Body of pancreas (tissue), 4 donors: ENCODE results near the gene SAMD14. TPM values are rescaled to one million over a fixed set of nuclear protein-coding genes. Genes with fewer than 3 reads are reported as not detected.

Experiments
- ATAC-seq: fragments of 150-250 bp; one replicate; pipeline ENCODE4 v1.9.1; 2016
- DNase-seq, 4 donors: peaks; one replicate each; pipeline ENCODE4 v3.0.0-alpha.2; 2019
- H3K27ac ChIP-seq, 4 donors: fragments of 200-600 bp; sonication (generic); 1 replicate in 3 of 4; 2 replicates in 1 of 4; pipeline versions ENCODE4 v1.5.1 to v1.6.1; 2016 to 2019; ENCODE audit warnings: mild to moderate bottlenecking in 1 of 4, mixed read lengths in 1 of 4, moderate library complexity in 1 of 4
- H3K27me3 ChIP-seq, 2 donors: fragments of 200-600 bp; sonication (generic); one replicate each; pipeline ENCODE4 v1.6.0; 2016; ENCODE audit warnings: mild to moderate bottlenecking in 1 of 2
- H3K36me3 ChIP-seq, 2 donors: fragments of 200-600 bp; sonication (generic); replicated peaks in 1 of 2; 2 replicates each; pipeline ENCODE4 v1.5.1; 2016; ENCODE audit warnings: low read depth in 2 of 2; ENCODE audit not compliant: insufficient read depth in 1 of 2
- H3K4me1 ChIP-seq: fragments of 200-600 bp; sonication (generic); one replicate; pipeline ENCODE4 v1.6.0; 2016
- H3K4me3 ChIP-seq, 2 donors: fragments of 200-600 bp; sonication (generic); 1 replicate in 1 of 2; 2 replicates in 1 of 2; pipeline ENCODE4 v1.5.1; 2016 to 2019
- H3K9me3 ChIP-seq, 3 donors: fragments of 200-600 bp; sonication (generic); 1 replicate in 2 of 3; 2 replicates in 1 of 3; pipeline ENCODE4 v1.5.1; 2016
- CTCF ChIP-seq, 7 experiments: fragments of 450-650 bp in 4 of 7; fragments of 200-600 bp in 3 of 7; sonication (generic) in 3 of 7; IDR thresholded peaks; one replicate each; pipeline ENCODE4 v1.5.1; 2016 to 2019; ENCODE audit warnings: antibody characterized with exemption in 7 of 7
- POLR2A ChIP-seq, 3 donors: fragments of 450-650 bp; IDR thresholded peaks; one replicate each; pipeline ENCODE4 v1.6.1; 2016; ENCODE audit warnings: antibody characterized with exemption in 3 of 3, mild to moderate bottlenecking in 2 of 3
- WGBS, 2 donors: methylation state at CpG; one replicate each; pipeline ENCODE4 v1.1.5; 2017; 5-methylcytosine and 5-hydroxymethylcytosine counted together
- intact Hi-C: fragments of 100-400 bp; cut with DNase I; formaldehyde crosslinking; loops from one replicate; pipeline ENCODE4 v1.15.1; 2023
- total RNA-seq, 2 donors: library from RNA; depleted of rRNA; stranded (reverse); fragments of >200 nt; gene quantifications; one replicate each; pipeline ENCODE4 v1.1.0, GENCODE V29; 2016

Gene SAMD14
- total RNA-seq, 2 donors from 2014 or later = not detected

DNA sequence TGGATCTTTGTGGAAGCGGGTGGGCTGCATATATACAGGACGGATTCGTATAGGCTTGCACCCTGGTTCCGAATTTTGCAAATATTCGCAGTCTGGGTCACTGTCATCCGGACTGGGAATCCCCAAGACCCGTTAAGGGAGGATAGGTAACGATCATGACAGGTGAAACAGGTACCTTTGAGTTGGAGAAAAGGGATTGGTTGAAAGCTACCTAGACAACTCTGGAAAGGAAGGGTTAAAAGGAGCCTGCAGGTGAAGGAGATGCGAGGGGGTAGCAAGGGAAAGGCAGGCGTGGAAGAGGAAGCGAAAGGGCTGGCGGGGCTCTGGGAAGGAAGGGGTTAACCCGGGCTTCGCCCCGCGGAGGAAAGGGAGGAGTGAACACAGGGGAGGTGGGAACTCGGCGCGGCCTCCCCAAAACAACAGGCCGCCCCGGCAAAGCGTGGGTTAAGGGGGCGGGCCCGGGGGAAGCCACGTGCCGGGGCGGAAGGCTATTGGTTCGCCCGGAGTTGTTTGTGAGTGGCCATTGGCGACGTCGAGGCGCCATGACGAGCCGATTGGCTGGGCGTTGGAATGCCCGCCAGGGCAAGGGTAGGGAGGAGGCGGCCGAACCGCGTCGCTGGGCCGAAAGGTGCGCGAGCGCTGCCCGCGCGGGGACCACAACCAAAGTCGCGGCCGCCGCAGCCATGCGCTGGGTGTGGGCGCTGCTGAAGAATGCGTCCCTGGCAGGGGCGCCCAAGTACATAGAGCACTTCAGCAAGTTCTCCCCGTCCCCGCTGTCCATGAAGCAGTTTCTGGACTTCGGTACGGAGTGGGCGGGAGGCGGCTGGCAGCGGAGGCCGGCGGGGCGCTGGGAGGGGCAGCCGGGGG is 35.0 kb downstream of the SAMD14 start, which contains the start of gene PDK2:
TSS of gene PDK2 (plus strand) at position 599 of the 867 bp plus-strand sequence. CDS start at position 684, 85 bp downstream.
- Histone ChIP-seq H3K36me3 (peaks cover 0 to 2% of the 10 kb centered on the region in 2 donors), H3K4me3 (peak within 1 kb of the TSS; percentile 72 to 90), H3K27ac (peak within 1 kb of the TSS; percentile 82 to 96 (median 86)), H3K9me3 (no peaks in the 10 kb centered on the region), H3K4me1 (peaks cover 52% of the 10 kb centered on the region), H3K27me3 (no peaks in the 10 kb centered on the region)
- WGBS, 2 donors = 0 to 1% methylated on average over 45 to 56 of the region's 68 CpGs
- TF ChIP-seq POLR2A (IDR thresholded peaks at IDR 0.05) (peak; percentile 77 to 93 (median 85)), CTCF (IDR thresholded peaks at IDR 0.05) (peak in 1 of 7 experiments; percentile 14)
- peak; percentile 93 for ATAC-seq
- intact Hi-C loops = no loop called here
- peak; percentile 95 to 97 (median 97) for DNase-seq

DNA sequence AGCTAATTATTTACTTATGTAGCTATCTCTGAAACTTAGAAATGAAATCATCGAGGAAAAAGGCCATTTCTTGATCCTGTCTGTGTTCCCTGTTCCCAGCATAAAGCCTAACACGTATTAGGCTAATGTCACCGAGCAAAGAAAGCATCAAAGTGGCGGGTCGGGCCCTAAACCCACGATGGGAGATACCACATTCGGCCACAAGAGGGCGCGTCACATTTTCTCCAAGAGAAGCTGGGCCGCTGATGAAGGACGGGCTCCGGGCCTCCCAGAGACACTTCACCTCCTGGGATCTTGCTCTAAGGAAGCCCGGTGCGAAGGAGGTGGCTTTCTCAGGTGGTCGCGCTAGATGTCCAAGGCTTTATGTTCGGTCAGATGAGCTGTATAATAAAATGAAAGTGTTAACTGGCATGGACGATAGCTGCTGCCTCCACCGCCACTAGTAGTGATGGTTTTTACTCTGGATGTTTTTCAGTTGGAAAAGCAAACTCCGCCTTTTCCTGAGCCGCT is 35.7 kb downstream of the SAMD14 start:
- H3K9me3 ChIP-seq = no peaks in the 10 kb centered on the region
- peak; percentile 69 for ATAC-seq
- intact Hi-C loops = no loop called here
- H3K36me3 ChIP-seq = peaks cover 0 to 5% of the 10 kb centered on the region in 2 donors
- DNase-seq = peak; percentile 90 to 93 (median 92)
- 0 to 3% methylated on average over 9 to 21 of the region's 21 CpGs for WGBS, 2 donors
- H3K4me3 ChIP-seq = peak overlapping the region in 1 of 2 donors; percentile 90
- H3K4me1 ChIP-seq = peaks cover 45% of the 10 kb centered on the region
- no peaks in the 10 kb centered on the region for H3K27me3 ChIP-seq
- TF ChIP-seq CTCF (IDR thresholded peaks at IDR 0.05) = peak; percentile 75 to 92 (median 90)
- TF ChIP-seq POLR2A (IDR thresholded peaks at IDR 0.05) = peak in 1 of 3 donors; percentile 18
- peak overlapping the region; percentile 82 to 96 (median 86) for H3K27ac ChIP-seq

GRCh38 chr17:50093807-50094206 is 36.2 kb downstream of the SAMD14 start:
- 10 to 27% methylated on average over 2 to 3 of the region's 3 CpGs for WGBS, 2 donors
- Histone ChIP-seq H3K36me3 (peaks cover 0 to 7% of the 10 kb centered on the region in 2 donors), H3K27me3 (no peaks in the 10 kb centered on the region), H3K4me3 (no peak overlapping the region), H3K9me3 (no peaks in the 10 kb centered on the region), H3K4me1 (peaks cover 41% of the 10 kb centered on the region), H3K27ac (peak overlapping the region in 3 of 4 donors; percentile 83 to 96 (median 89))
- intact Hi-C loops = no loop called here
- no peak for TF ChIP-seq CTCF (IDR thresholded peaks at IDR 0.05)
- TF ChIP-seq POLR2A (IDR thresholded peaks at IDR 0.05) = no peak
- DNase-seq = no peak
- no peak for ATAC-seq

DNA sequence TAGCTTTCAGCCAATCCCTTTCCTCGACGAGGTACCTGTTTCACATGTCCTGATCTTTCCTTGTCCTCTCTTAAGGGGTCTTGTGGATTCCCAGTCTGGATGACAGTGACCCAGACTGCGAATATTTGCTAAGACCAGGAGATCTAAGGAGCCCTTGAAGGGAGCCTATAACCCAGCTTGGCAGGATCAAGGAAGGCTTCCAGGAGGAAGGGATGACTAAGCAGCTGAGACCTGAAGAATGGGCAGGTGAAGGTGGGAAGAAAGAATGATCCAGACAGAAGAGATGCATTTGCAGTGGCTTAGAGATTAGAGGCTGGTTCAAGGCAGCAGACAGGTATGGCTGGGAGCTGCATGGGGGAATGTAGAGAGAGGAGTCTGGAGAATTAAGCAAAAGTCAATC is 36.7 kb downstream of the SAMD14 start:
- no peaks in the 10 kb centered on the region for H3K9me3 ChIP-seq
- H3K4me3 ChIP-seq = no peak overlapping the region
- peaks cover 0 to 7% of the 10 kb centered on the region in 2 donors for H3K36me3 ChIP-seq
- TF ChIP-seq POLR2A (IDR thresholded peaks at IDR 0.05) (no peak), CTCF (IDR thresholded peaks at IDR 0.05) (no peak)
- H3K4me1 ChIP-seq = peaks cover 35% of the 10 kb centered on the region
- no peak for DNase-seq
- ATAC-seq = no peak
- intact Hi-C loops = no loop called here
- H3K27me3 ChIP-seq = no peaks in the 10 kb centered on the region
- no peak overlapping the region for H3K27ac ChIP-seq
- WGBS, 2 donors = 70 to 92% methylated on average over 3 of the region's 3 CpGs
